Endothelial cell of umbilical vein (primary cell): ENCODE measurements around the gene WDR77. TPM values are rescaled to one million over a fixed set of nuclear protein-coding genes. Genes with fewer than 3 reads are reported as not detected.

Source experiments
- BruUV-seq: library from RNA; stranded (reverse); fragments of 400-500 nt; replicated peaks from 2 replicates; lab custom pipeline; 2021; lab: Mats Ljungman, UMichigan
- CTCF ChIA-PET: fragments of 300-600, 350-600 bp; sonication (Branson Sonifier 250); formaldehyde crosslinking; loops from one replicate; lab custom pipeline; 2021; ENCODE audit warnings: antibody characterized with exemption, inconsistent platforms; lab: Charles Lee
- POLR2A ChIA-PET: fragments of 300-600, 350-600 bp; sonication (Branson Sonifier 250); formaldehyde crosslinking; loops from one replicate; lab custom pipeline; 2021; ENCODE audit warnings: antibody characterized with exemption, inconsistent platforms; lab: Charles Lee
- DNase-seq: peaks from one replicate; pipeline ENCODE4 v3.0.0-alpha.2; 2011; ENCODE audit warnings: low read depth, low spot score
- FAIRE-seq: peaks from 2 replicates; lab custom pipeline; 2011; peaks lifted over from hg19 to GRCh38; lab: Jason Lieb, UNC
- H2AFZ ChIP-seq: 2 replicates; pipeline ENCODE4 v1.6.0; 2012; ENCODE audit warnings: low read depth, low read length, control low read depth, inconsistent platforms
- H3K27ac ChIP-seq: 2 replicates; pipeline ENCODE4 v1.5.1; 2011; ENCODE audit warnings: low read depth, mild to moderate bottlenecking, control low read depth, low read length, moderate library complexity; ENCODE audit not compliant: insufficient read depth
- H3K27me3 ChIP-seq, 2 experiments: 2 replicates each; pipeline versions ENCODE4 v1.6.0 to v1.6.1; 2011; ENCODE audit warnings: low read length in 2 of 2, mixed read lengths in 1 of 2; ENCODE audit not compliant: control insufficient read depth in 2 of 2, insufficient read depth in 2 of 2
- H3K36me3 ChIP-seq, 2 experiments: 2 replicates in 1 of 2; 3 replicates in 1 of 2; pipeline ENCODE4 v1.5.1; 2011; ENCODE audit warnings: low read length in 2 of 2, mild to moderate bottlenecking in 1 of 2, moderate library complexity in 1 of 2; ENCODE audit not compliant: control insufficient read depth in 2 of 2, insufficient read depth in 2 of 2; ENCODE audit errors: extremely low read depth in 1 of 2
- H3K4me1 ChIP-seq: 3 replicates; pipeline ENCODE4 v1.5.1; 2011; ENCODE audit warnings: mild to moderate bottlenecking, low read length; ENCODE audit not compliant: control insufficient read depth, insufficient read depth; ENCODE audit errors: extremely low read depth
- H3K4me2 ChIP-seq: 2 replicates; pipeline ENCODE4 v1.6.1; 2011; ENCODE audit warnings: low read length, control low read depth, mixed read lengths; ENCODE audit not compliant: insufficient read depth
- H3K4me3 ChIP-seq, 3 experiments: fragments of 200-600 bp in 1 of 3; sonication (generic), shearing (Covaris generic) in 1 of 3; replicated peaks in 1 of 3; 2 replicates each; pipeline ENCODE4 v1.5.1; 2011 to 2016; ENCODE audit warnings: control low read depth in 3 of 3, low read length in 3 of 3, mild to moderate bottlenecking in 2 of 3, inconsistent platforms in 1 of 3, low read depth in 1 of 3, moderate library complexity in 1 of 3; ENCODE audit not compliant: insufficient read depth in 1 of 3
- H3K79me2 ChIP-seq: 2 replicates; pipeline ENCODE4 v1.6.0; 2012; ENCODE audit warnings: low read length, inconsistent platforms; ENCODE audit not compliant: control insufficient read depth, insufficient read depth
- H3K9ac ChIP-seq: replicated peaks from 2 replicates; pipeline ENCODE3; 2011; ENCODE audit warnings: low read length, control low read depth; ENCODE audit not compliant: insufficient read depth; ENCODE audit errors: extremely low read depth
- H3K9me1 ChIP-seq: replicated peaks from 3 replicates; pipeline ENCODE4 v1.6.0; 2011; ENCODE audit warnings: mild to moderate bottlenecking, low read length; ENCODE audit not compliant: control insufficient read depth, insufficient read depth; ENCODE audit errors: extremely low read depth
- H3K9me3 ChIP-seq: replicated peaks from 2 replicates; pipeline ENCODE4 v1.5.1; 2012; ENCODE audit warnings: low read length, inconsistent platforms; ENCODE audit not compliant: control insufficient read depth, insufficient read depth
- H4K20me1 ChIP-seq: replicated peaks from 2 replicates; pipeline ENCODE3; 2011; ENCODE audit warnings: mild to moderate bottlenecking, low read length; ENCODE audit not compliant: control insufficient read depth, insufficient read depth; ENCODE audit errors: extremely low read depth
- CTCF ChIP-seq, 2 donors: IDR thresholded peaks; 1 replicate in 1 of 2; 2 replicates in 1 of 2; pipeline ENCODE4 v1.5.1; 2011; ENCODE audit warnings: low read length in 2 of 2, mild to moderate bottlenecking in 2 of 2, moderate library complexity in 2 of 2, control low read depth in 1 of 2, inconsistent platforms in 1 of 2, low read depth in 1 of 2; ENCODE audit not compliant: insufficient read depth in 1 of 2; ENCODE audit errors: extremely low read depth in 1 of 2
- EZH2 ChIP-seq: IDR thresholded peaks from 2 replicates; pipeline ENCODE4 v1.6.1; 2012; ENCODE audit warnings: borderline replicate concordance, low read depth, mild to moderate bottlenecking, moderate library complexity, low read length, inconsistent platforms; ENCODE audit not compliant: severe bottlenecking
- FOS ChIP-seq: IDR thresholded peaks from 2 replicates; pipeline ENCODE4 v1.6.1; 2011; ENCODE audit warnings: mild to moderate bottlenecking, low read length, moderate library complexity, borderline replicate concordance; ENCODE audit not compliant: insufficient read depth
- JUN ChIP-seq: IDR thresholded peaks from 2 replicates; pipeline ENCODE4 v1.6.1; 2011; ENCODE audit warnings: borderline replicate concordance, low read depth; ENCODE audit not compliant: insufficient read length, insufficient read depth
- MAX ChIP-seq: IDR thresholded peaks from 2 replicates; pipeline ENCODE4 v1.6.1; 2011; ENCODE audit not compliant: insufficient read depth, insufficient read length
- POLR2A ChIP-seq: IDR thresholded peaks from 2 replicates; pipeline ENCODE4 v1.6.1; 2012; ENCODE audit warnings: low read depth, mild to moderate bottlenecking, control low read depth, low read length
- dilution Hi-C: fragments of 300-500 bp; cut with MboI; formaldehyde crosslinking; loops from one replicate; pipeline ENCODE4 v1.15.0; 2019; ENCODE audit warnings: low sequenced_read_pairs; ENCODE audit not compliant: extremely low pct_ligation_motif_present
- intact Hi-C: fragments of 100-400 bp; cut with micrococcal nuclease; formaldehyde crosslinking; loops from one replicate; pipeline ENCODE4 v1.10.0; 2022
- polyA plus RNA-seq, 4 experiments: library from polyadenylated mRNA; depleted of rRNA in 3 of 4; stranded (reverse) in 3 of 4; unstranded in 1 of 4; fragments of >200 nt; gene quantifications; 2 replicates each; pipeline versions ENCODE4 v1.2.1 to v1.2.3, GENCODE V29; 2011 to 2012; ENCODE audit warnings: missing spikeins in 1 of 4
- total RNA-seq: library from RNA; stranded (reverse); gene quantifications from 2 replicates; pipeline ENCODE4 v1.2.3, GENCODE V29; 2021

WDR77 gene
- total and polyA plus RNA-seq, 2 donors (not counting 3 experiments of a cell fraction or from before 2014, with no cell fraction given) = 41.3 to 116 TPM

GRCh38 chr1:111455642-111456031 is 6.6 kb upstream of the WDR77 start:
- peaks cover 48% of the 10 kb centered on the region for H3K79me2 ChIP-seq
- no peak for DNase-seq
- POLR2A ChIA-PET = no interaction called here

More at GRCh38 chr1:111455642-111456031, 6.6 kb upstream of the WDR77 start:
- FAIRE-seq = no peak
- H3K27ac ChIP-seq = no peak overlapping the region
- H3K27me3 ChIP-seq = no peaks in the 10 kb centered on the region
- intact Hi-C loops (no loop called here), dilution Hi-C loops (no loop called here)
- H3K9me3 ChIP-seq = no peaks in the 10 kb centered on the region
- CTCF ChIA-PET = no interaction called here
- H3K4me3 ChIP-seq = no peak overlapping the region
- no peak overlapping the region for H3K9ac ChIP-seq
- TF ChIP-seq EZH2 = no peak
- TF ChIP-seq POLR2A = no peak
- no peak for TF ChIP-seq JUN
- no peak for TF ChIP-seq CTCF (IDR thresholded peaks at IDR 0.05; ENCODE audit: extremely low read depth in 1 of 2, insufficient read depth in 1 of 2, low read depth in 1 of 2, low read length in 2 of 2)
- no peak for TF ChIP-seq MAX
- TF ChIP-seq FOS = no peak
- H4K20me1 ChIP-seq = peaks cover 4% of the 10 kb centered on the region
- no TSS peak for BruUV-seq
- H3K36me3 ChIP-seq = peaks cover 2 to 42% of the 10 kb centered on the region in 2 experiments
- peaks cover 2% of the 10 kb centered on the region for H3K4me1 ChIP-seq
- H3K9me1 ChIP-seq = no peaks in the 10 kb centered on the region
- H3K4me2 ChIP-seq = no peak overlapping the region
- no peak overlapping the region for H2AFZ ChIP-seq
